Activated CD4-positive, alpha-beta T cell treated with anti-CD3 and anti-CD28 coated beads, Interleukin-2, amount 50 U/mL, for 48 hours (primary cell): Measurements from ENCODE around the gene CYP26A1.

Experiments
- DNase-seq, 2 experiments: peaks; one replicate each; pipeline ENCODE4 v3.0.0-alpha.2; 2020

CYP26A1 gene

GRCh38 chr10:93073539-93074146 is at the start of gene CYP26A1:
Gene CYP26A1 (plus strand): TSS chr10:93073893. CDS start chr10:93073935, 42 bp downstream.
- DNase-seq, result no peak

GRCh38 chr10:93026072-93026471 is 47.6 kb upstream of the CYP26A1 start:
- DNase-seq, result no peak

GRCh38 chr10:93027508-93027907 is 46.2 kb upstream of the CYP26A1 start:
- no peak for DNase-seq

- DNase-seq, result no peak
Measured at GRCh38 chr10:93028883-93029282, 44.8 kb upstream of the CYP26A1 start.

- DNase-seq, result no peak
Measured at GRCh38 chr10:93030409-93030808, 43.3 kb upstream of the CYP26A1 start.

- DNase-seq, result no peak
Measured at GRCh38 chr10:93032105-93032808, 41.4 kb upstream of the CYP26A1 start.

GRCh38 chr10:93032809-93033137 is 40.9 kb upstream of the CYP26A1 start:
- no peak for DNase-seq

GRCh38 chr10:93034426-93034825 is 39.3 kb upstream of the CYP26A1 start:
- no peak for DNase-seq

GRCh38 chr10:93039110-93039509 is 34.6 kb upstream of the CYP26A1 start:
- DNase-seq, result no peak

- no peak for DNase-seq
Measured at GRCh38 chr10:93039721-93040120, 34.0 kb upstream of the CYP26A1 start.

GRCh38 chr10:93054486-93054885 is 19.2 kb upstream of the CYP26A1 start:
- no peak for DNase-seq

GRCh38 chr10:93058139-93058538 is 15.6 kb upstream of the CYP26A1 start:
- no peak for DNase-seq

- DNase-seq, result no peak
Measured at GRCh38 chr10:93059975-93060886, 13.5 kb upstream of the CYP26A1 start, which contains the start of gene CYP26C1. Gene CYP26C1 (plus strand): TSS chr10:93060798. CDS start chr10:93061264, 466 bp downstream.

- DNase-seq, result no peak
Measured at GRCh38 chr10:93060887-93061593, 12.7 kb upstream of the CYP26A1 start.

GRCh38 chr10:93061594-93062513 is 11.8 kb upstream of the CYP26A1 start:
- no peak for DNase-seq

GRCh38 chr10:93062514-93063143 is 11.1 kb upstream of the CYP26A1 start:
- peak; percentile 57 to 64 for DNase-seq

GRCh38 chr10:93063144-93063976 is 10.3 kb upstream of the CYP26A1 start:
- DNase-seq, result no peak

GRCh38 chr10:93063977-93064660 is 9.6 kb upstream of the CYP26A1 start:
- no peak for DNase-seq

- DNase-seq, result no peak
Measured at GRCh38 chr10:93064874-93065660, 8.6 kb upstream of the CYP26A1 start.
